SU-DHL-6 (cell line): ENCODE results near the gene PTPRE.

Experiments
- CTCF ChIP-seq: fragments of 200-600 bp; sonication (generic); IDR thresholded peaks from one replicate; pipeline ENCODE4 v1.5.1; 2017; ENCODE audit warnings: antibody characterized with exemption, mild to moderate bottlenecking, low read length, moderate library complexity; ENCODE audit not compliant: insufficient read depth, poor library complexity, severe bottlenecking
- EZH2phosphoT487 ChIP-seq: fragments of 200-600 bp; sonication (generic), shearing (Covaris generic); conservative IDR thresholded peaks from 2 replicates; pipeline ENCODE4 v1.6.1; 2018; ENCODE audit warnings: mild to moderate bottlenecking, antibody characterized with exemption, low read length, moderate library complexity, mixed read lengths

GRCh38 chr10:128036011-128036615, 129.2 kb downstream of the PTPRE start:
- TF ChIP-seq CTCF (no peak), EZH2phosphoT487 (no peak)
